DMS153 treated with DMSO at 0.1 percent for 48 hours (cell line): ENCODE results near the gene TANGO2.

ENCODE experiments used
- DNase-seq: peaks from one replicate; lab custom pipeline; 2025; ENCODE audit not compliant: unreplicated experiment; lab: John Stamatoyannopoulos, UW

TANGO2 gene

DNA sequence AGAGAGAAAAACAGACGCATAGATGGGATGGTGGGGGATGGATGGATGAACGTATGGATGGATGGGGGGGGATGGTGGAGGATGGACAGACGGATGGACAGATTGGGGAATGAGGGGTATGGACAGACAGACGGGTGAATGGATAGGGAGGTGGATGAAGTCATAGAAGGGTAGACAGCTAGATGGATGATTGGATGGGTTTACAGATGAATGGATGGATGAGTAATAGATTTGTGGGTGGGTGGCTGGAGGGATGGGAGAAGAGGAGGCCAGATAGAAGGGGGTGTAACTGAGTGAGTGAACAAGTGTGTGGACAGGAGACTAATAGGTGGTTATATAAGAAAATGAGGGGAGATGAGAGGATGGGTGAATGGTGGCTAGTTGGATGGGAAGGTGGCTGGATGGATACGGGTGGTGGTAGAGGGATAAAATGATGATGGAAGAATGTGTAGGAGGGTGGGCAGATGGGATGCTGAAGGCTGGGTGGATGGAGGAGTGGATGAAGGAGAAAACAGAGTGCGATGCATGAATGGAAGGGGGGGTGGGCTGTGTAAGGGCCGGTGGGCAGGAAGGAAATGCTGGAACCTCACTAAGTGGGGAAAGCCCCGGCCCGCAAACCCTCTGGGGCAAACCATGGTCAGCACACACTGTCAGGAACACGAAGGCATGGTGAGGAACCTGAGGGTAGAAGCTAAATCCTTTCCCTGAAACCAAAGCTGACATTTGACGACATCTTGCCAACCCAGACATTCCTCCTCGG lies 25.9 kb upstream of the TANGO2 start:
- DNase-seq, result no peak

DNA sequence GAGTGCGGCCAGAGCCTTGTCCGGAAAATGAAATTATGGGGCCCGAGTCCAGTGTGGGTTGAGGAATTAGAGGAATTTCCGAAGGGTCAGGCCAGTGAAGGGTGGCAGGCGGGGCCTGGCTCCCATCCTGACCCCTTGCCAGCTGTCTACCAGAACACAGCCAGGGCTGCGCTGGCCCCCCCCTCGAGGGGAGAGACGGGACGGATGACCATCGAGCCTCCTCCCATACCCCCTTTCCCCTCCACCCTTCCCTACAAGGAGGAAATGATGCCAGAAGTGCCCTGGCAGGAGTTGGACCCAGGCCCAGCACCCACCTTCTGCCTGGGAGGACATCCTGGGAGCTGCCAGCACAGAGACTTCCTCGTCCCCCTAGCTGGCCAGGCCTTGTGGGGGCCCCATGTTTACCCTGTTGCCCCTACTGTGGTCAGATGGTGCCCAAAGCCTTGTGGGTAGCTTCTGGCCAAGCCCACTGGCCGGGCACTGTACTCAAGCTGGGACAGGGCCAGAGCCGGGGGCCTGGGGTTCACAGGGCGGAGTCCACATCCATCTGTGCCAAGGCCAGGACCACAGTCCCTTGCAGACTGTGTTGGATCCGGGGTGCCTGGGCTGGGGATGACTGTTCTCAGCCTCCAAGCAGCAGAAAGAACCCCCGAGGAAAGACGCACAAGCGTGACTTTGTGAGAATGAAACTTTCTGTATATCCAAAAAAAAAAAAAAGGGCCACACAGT lies 25.1 kb upstream of the TANGO2 start:
- DNase-seq, result no peak

DNA sequence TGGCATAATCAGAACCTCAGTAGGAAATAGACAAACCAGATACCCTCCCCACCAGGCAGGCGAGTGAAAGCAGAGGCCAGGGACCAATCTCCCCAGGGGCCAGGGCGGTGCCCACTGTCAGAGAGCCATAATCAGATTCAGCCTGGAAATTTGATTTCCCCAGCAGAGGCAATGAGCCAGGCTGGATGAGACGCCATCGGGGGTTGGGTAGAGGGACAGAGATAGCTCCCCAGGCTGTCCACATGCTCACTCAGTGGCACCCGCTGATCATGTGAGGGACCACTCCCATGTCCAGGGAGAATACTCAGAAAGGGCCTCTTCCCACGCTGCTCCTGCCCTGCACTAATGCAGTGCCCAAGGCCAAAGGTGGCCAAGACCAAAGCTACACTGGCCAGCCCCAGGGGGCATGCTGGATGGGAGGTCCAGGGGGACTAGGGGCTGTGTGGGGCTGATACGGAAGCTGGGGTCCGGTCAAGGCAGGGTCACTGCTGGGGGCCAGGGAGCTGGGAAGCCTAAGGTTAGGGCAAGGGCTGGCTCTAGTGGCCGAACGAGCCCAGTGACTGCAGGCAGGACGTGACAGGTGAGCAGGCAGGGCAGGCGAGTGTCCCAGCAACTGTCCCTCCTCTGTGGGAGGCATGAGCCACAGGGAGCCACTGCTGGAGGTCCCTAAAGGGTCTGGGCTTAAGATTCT lies 24.1 kb upstream of the TANGO2 start:
- no peak for DNase-seq

DNA sequence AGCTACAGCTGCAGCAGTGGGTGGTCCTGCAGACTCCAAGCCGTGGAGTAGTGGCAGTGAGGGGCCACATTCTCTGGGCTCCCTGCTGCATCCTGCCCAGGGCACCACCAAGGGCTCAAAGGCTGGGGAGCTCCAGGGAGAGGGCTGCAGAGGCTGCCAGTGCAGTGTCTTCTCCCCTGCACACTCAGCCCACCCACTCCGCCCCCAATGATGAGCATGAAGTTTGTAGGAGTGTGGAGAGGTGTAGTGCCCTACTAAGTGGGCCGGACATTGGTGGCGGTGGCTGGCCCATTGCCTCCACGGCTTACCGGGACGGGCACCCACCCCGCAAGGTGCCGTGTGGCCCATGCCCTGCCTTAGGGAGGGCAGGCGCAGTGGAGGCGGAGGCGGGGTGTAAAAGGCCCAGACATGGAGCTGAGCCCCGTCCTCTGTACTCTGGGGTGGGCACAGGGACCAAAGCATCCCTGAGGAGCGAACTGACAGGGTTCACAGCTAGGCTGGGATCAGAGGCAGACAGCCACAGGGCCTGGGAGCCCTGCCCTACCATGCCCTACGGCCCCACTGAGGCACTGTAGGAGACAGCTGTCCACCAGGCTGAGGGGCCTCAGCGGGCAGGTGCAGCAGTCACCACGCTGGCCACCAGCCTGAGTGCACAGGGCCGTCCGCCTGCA lies 23.2 kb upstream of the TANGO2 start:
- no peak for DNase-seq

DNA sequence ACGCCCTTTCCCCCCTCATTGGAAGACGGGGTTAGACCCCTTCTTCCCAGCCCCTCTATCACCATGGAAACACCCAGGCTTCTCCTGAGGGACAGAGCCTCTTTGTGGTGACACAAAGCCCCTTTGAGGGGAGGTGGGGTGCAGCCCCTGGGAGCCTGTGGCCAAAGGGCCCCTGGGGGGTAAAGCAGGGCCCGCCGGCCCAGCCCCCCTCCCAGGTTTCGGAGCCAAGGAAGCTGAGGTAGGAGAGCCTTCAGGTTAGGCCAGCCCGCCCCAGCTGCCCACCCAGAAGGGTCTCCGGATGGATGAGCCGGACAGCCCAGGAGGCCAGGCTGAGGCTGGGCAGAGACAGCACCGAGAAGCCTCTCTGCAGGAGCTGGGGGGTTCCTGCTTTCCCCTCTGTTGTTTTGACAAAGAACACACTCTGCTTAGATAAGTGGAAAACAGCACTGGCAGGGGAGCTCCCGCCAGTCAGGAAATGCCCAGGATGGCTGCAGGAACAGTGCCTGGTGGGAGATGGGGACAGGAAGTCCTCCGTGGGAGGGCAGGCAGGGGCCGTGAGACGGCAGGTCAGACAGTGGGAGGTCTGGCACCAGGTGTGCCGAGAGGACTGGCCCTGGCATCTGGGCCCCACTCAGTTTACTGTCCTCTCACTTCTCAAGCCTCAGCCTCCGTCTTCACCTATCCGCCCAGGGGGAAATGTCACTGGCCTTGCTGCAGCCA lies 22.5 kb upstream of the TANGO2 start:
- no peak for DNase-seq

DNA sequence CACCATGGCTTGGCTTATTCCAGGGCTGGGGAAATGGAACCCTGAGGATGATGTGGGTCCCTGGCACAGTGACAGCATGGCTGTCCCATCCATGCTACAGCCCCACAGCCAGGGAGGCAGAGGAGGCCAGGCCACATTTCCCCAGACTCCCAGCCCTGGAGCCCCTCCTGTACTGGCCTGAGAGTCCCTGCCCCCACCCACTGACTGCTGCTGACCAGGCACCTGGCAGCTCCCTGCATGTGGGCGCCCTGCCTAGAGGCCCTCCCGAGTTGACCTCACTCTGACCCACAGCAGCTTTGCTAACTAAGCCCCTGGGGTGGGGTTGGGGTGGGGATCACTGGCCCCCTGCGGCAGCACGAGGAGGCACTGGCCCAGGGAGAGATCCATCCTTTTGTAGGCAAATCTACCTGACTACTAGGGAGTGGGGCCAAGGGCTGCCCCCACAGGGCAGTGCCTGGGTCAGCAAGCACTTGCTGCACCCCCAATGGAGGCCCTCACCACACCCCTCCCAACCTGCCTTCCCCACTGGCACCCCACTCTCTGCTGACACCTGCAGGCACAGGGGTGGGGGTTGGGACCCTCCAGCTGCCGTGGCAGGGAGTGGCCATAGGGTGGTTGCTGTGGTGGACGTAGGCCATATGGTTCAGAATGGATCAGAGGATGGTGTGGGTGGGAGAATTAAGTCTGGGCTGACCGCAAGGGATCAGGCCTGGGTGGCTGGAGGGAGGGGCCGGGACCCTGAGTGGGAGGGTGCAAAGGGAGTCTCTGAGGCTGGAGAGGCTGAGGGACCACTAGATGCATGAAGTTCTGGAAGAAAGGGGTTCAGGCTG lies 21.7 kb upstream of the TANGO2 start:
- DNase-seq, result no peak

DNA sequence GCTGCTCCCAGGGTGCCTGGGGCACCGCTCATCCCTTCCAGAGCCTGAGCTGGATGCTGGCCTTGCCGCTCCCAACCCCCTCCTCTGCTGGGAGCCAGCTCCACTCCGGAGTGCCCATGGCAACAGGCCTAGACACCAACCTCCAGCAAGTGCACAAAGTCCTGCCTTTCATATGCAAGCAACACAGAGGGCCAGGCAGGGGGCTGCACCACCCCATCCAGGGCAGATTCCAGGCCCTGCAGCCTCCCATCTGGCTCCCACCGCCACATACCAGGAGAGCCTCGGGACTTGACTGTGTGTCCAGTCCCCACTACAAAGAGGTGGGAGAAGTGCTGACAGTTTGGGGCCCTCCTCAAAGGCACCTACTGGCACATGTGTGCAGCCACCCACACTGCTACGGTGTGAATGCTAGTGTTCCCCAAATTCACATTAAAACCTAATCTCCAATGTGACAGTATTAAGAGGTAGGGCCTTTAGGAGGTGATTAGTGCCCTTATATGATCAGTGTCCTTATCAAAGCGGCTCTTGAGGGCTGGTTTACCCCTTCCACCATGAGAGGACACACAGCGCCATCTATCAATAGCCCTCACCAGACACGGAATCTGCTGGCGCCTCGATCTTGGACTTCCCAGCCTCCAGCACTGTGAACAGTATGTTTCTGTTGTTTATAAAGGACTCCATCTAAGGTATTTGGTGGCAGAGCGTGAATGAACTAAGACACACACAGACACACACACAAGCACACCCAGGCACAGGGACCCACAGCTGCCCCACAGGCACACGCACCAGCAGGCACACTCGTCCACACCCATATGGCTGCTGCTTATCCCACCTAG lies 20.4 kb upstream of the TANGO2 start:
- DNase-seq, result no peak

DNA sequence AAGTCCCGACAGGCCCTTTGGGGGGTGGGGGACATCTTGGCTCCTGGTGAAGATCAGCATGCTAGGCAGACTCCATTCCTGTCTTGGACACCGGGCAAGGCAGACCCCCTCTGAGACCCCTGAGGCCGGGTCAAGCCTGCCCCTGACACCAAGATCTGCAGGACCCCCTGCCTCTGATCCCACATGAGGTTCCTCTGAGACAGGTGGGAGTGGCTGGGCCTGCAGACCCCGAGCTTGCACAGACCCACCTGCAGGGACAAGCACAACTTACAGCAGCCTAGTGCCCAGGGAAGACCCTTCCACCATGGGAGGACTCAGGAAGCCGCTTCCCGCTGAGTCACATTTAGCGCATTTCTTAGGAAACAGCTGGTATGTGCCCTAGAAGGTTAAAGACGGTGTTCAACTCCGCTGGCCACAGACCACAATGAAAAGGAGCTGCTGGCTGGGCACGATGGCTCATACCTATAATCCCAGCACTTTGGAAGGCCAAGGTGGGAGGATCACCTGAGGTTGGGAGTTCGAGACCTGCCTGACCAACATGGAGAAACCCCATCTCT lies 19.8 kb upstream of the TANGO2 start:
- no peak for DNase-seq

DNA sequence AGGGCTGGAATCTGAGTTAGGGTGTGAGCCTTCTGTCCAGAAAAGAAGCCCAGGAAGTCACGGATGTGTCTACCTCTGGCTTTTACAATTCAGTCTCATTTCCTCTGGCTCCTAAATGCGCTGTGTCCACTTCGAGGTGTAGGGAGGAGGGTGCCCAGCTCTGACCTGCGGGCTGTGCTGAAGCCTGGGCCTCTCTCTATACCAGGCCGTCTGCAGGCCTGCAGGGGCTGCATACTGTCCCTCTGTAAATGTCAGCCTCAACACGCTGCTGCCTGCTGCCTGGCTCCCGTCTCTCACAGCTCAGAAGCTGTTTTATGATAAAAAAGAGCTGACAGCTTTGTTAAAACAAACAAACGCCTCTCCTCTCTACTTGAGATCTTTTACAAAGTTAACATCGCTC lies 18.8 kb upstream of the TANGO2 start:
- DNase-seq, result no peak

DNA sequence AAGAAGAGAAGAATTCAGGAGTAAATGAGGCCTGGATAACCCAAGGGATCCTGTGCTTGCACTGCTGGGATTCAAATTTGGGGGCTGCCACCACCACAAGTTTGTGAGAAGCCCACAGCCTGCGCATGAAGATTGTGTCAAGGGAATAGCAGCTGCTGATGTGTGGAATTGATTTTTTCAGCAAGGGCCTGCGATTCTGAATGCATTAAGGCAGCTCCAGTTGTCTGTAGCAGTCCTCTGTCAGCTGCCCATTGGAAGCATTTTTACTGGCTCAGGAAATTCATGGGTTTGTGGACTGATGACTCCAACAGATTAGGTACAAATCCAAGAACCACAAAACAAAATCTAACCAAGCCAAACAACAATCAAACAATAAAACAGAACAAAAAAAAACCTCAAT lies 18.3 kb upstream of the TANGO2 start:
- no peak for DNase-seq

DNA sequence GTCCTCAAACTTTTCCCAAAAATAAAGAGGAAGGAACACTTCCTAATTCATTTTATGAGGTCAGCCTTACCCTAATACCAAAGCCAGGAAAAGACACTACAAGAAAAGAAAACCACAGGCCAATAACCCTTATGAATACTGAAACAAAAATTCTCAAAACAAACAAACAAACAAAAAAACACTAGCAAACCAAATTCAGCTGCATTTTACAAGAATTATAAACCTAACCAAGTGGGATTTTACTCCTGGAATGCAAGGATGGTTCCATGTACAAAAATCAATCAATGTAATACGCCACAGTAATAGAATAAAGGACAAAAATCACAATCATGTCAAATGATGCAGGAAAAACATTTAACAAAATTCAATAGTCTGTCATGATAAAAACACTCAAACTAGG lies 17.6 kb upstream of the TANGO2 start:
- no peak for DNase-seq

DNA sequence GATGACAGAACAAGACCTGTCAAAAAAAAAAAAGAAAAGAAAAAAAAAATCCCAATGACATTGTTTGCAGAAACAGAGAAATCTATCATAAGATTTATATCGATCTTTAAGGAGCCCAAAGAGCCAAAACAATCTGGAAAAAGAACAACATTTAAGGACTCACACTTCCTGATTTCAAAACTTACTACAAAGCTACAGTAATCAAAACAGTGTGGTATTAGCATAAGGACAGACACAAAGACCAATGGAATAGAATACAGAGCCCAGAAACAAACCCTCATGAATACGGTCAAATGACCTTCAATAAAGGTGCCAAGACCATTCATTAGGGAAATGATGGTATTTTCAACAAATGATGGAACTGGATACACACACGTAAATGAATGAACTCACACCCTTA lies 16.4 kb upstream of the TANGO2 start:
- DNase-seq, result no peak

DNA sequence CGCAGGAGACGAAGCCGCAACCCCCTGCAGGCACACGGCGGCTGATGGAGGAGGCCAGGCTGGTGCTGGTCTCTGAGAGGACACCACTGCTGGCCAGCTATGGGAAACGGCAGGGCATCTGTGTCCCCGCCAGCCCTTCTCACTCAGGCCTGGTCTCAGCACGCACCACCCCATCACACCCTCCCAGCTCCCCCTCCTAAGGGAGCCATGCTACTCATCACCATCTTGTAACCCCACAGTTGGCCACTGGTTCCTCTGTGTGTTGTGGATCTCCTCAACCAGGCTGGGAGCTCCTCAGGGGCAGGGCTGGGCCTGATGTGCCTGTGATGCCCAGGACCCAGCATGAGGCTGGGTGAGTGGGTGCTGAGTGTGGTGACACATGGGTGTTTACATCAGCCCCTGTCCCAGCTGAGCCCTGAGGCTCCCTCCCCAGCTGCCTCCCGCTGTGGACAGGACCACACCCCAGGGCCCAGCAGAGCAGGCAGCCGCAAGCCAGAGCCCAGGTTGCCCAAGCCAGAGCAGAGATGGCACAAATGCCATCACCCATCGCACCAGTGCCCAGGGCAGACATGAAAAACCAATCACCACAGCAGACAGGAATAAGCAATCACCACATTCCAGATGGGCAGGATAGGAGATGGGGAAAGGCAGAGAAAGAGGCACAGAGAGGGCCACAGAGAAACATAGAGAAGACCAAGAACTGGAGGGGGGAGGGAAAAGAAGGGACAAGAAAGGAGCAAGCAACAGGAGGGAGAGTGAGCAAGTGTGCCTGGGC lies 12.5 kb upstream of the TANGO2 start:
- no peak for DNase-seq

DNA sequence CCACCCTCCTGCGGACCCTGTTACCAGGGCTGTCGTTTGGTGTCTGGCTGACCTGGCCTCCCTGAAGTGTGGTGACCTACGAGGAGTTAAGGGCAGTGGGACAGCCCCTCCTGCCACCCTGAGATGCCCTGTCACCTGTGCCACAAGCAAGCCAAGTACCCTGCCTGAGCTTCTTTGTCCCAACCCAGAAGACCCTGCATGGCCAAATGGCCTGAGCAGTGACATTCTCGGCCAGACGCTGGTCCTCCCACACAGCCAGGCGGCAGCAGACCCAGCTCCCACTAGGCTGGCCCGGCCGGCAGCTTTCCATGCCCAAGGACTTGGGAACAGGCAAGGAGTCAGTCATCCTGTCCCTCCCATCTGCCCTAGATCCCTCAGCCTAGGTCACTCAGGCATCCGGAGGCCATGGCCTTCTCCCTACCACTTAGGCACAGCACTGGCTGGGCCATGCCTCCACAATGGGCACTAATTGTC lies 11.9 kb upstream of the TANGO2 start:
- no peak for DNase-seq

DNA sequence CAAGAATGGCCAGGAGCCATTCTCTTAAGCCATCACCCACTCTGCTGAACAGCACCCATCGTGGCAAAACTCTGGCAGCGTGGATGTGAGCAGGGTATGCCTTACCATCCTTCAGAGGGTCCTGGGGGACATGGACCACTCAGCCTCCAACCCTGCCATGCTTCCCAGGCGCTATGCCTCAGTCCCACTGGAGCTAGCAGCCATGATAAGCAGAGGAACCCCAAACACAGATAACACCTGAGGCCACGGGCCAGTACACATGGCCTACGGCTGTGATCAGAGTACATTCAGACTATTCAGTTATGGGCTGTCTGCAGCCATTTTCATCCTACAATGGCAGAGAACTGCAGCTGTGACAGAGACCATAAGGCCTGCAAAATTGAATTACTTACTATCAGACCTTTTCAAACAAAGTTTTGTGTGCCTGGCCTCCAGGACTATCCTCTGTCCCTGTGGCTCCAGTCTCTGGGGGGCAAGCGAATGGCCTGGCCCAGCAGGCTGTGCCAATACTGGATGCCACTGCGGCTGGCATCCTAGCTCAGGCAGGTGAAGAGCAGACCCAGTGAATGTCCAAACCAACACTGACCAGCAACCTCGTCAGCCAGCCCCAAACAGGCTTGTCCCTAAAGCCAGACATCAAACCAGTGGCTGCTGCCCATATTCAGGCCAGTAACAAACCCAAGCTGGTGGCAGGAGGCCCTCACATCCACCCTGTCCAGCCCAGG lies 11.2 kb upstream of the TANGO2 start:
- DNase-seq, result no peak

DNA sequence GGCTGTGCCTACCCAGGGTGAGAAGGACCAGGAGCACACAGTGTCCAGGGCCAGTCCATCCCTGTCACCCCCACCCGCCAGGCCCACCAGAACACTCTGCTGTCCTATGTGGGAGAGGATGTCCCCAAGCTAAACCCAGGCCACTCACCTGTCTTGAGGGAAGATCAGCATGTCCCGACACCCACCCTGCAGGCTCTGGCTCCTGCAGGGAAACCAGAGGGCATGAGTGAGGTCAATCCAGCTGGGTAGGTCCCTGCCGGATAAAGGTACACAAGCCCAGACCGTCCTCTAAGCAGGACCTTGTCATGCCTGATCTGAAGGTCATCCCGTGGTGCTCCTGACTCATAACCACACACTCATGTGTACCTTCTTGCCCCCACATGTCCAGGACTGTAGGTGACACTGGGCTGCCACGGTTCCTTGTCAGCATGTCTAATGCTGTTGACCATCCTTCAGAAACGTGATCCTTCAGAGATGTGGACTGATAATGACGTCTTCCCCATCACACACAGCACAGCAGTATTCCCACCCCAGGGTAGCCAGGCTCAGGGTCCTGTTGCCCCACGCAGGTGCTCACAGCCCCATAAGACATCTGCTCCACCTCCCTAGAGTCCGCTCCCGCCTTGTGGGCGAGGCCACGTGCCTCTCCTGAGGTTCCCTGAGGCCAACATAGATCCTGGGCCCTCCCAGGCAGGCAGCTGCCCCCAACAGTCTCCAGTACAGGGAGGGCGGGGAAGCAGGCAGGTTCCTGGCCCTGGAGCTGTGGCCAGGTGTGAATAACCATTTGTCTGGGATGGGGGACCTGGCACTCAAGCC lies 10.4 kb upstream of the TANGO2 start:
- DNase-seq, result no peak
